ENCODE measurements around the gene PPP6R1.

DNA sequence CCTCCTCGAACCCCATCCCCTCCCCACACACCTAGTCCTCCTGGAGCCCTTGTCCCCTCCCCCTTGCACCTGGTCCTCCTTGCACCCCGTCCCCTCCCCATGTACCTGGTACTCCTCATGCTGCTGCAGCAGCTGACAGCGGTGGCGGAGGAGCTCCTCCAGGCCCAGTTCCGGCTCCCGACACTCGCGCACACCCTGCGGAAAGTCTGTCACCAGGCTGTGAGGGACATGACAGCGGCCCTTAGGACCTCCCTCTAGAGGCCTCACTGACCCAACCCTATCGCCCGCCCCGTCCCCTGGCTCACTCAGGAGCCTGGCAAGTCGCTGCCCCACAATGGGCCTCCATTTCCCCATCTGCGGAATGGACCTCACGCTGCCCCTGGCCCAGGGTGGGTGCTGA, 6.4 kb upstream of the PPP6R1 start:
- TF ChIP-seq, protein P1, sequence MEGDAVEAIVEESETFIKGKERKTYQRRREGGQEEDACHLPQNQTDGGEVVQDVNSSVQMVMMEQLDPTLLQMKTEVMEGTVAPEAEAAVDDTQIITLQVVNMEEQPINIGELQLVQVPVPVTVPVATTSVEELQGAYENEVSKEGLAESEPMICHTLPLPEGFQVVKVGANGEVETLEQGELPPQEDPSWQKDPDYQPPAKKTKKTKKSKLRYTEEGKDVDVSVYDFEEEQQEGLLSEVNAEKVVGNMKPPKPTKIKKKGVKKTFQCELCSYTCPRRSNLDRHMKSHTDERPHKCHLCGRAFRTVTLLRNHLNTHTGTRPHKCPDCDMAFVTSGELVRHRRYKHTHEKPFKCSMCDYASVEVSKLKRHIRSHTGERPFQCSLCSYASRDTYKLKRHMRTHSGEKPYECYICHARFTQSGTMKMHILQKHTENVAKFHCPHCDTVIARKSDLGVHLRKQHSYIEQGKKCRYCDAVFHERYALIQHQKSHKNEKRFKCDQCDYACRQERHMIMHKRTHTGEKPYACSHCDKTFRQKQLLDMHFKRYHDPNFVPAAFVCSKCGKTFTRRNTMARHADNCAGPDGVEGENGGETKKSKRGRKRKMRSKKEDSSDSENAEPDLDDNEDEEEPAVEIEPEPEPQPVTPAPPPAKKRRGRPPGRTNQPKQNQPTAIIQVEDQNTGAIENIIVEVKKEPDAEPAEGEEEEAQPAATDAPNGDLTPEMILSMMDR (IDR thresholded peaks at IDR 0.05 in 4 of 5, conservative IDR thresholded peaks at IDR 0.05 in 1 of 5), result no peak
- TF ChIP-seq POLR2A (IDR thresholded peaks at IDR 0.05), result no peak

Data from gastrocnemius medialis (tissue), 4 donors.